Glomerular endothelial cell (primary cell): ENCODE measurements around the gene ZNF133. TPM values are rescaled to one million over a fixed set of nuclear protein-coding genes. Genes with fewer than 3 reads are reported as not detected.
A peak's percentile ranks its signal among the peaks of the same experiment; 100 is the strongest.
"Not testable (repeated sequence)": the region's sequence is repeated elsewhere in the genome, so short reads cannot be mapped to it uniquely, and the experiment has no call there.

Source experiments
- DNase-seq: peaks from one replicate; pipeline ENCODE4 v3.0.0-alpha.2; 2011; ENCODE audit warnings: low read depth, low spot score; ENCODE audit errors: extremely low read depth
- total RNA-seq: library from RNA; depleted of rRNA; stranded (reverse); fragments of >200 nt; gene quantifications from 2 replicates; pipeline ENCODE4 v1.2.3, GENCODE V29; 2015

The ZNF133 gene
- total RNA-seq, result 12.4 and 13.4 TPM in 2 replicates

- DNase-seq, result peak; percentile 79
Observed at GRCh38 chr20:18287915-18288748, at the start of gene ZNF133. Gene ZNF133 (plus strand): TSS chr20:18288527. CDS start chr20:18305687, 17,160 bp downstream.

DNA sequence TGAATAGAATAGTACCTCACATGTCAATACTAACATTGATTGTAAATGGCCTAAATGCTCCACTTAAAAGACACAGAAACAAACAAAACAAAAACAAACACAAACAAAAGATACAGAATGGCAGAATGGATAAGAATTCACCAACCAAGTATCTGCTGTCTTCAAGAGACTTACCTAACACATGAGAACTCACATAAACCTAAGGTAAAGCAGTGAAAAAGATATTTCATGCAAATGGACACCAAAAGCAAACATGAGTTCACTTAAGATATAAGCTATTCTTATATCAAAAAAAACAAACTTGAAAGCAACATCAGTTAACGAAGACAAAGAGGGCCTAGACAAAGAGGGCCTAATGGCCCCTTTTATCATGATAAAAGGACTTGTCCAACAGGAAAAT is 47.3 kb upstream of the ZNF133 start:
- DNase-seq, result no peak

DNA sequence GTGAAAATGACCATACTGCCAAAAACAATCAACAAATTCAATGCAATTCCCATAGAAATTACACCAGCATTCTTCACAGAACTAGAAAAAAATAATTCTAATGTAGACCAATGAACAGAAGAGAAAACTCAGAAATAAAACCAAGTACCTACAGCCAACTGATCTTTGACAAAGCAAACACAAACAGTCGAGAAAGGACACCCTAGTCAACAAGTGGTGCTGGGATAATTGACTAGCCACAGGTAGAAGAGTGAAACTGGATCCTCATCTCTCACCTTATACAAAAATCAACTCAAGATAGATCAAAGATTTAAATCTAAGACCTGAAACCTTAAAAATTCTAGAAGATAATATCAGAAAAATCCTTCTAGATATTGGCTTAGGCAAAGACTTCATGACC is 44.5 kb upstream of the ZNF133 start:
- DNase-seq, result no peak

DNA sequence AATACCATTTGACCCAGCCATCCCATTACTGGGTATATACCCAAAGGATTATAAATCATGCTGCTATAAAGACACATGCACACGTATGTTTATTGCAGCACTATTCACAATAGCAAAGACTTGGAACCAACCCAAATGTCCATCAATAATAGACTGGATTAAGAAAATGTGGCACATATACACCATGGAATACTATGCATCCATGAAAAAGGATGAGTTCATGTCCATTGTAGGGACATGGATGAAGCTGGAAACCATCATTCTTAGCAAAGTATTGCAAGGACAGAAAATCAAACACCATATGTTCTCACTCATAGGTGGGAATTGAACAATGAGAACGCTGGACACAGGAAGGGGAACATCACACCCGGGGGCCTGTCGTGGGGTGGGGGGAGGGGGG is 39.8 kb upstream of the ZNF133 start:
- DNase-seq, result not testable (repeated sequence)

GRCh38 chr20:18250217-18250616 is 38.1 kb upstream of the ZNF133 start:
- no peak for DNase-seq

DNA sequence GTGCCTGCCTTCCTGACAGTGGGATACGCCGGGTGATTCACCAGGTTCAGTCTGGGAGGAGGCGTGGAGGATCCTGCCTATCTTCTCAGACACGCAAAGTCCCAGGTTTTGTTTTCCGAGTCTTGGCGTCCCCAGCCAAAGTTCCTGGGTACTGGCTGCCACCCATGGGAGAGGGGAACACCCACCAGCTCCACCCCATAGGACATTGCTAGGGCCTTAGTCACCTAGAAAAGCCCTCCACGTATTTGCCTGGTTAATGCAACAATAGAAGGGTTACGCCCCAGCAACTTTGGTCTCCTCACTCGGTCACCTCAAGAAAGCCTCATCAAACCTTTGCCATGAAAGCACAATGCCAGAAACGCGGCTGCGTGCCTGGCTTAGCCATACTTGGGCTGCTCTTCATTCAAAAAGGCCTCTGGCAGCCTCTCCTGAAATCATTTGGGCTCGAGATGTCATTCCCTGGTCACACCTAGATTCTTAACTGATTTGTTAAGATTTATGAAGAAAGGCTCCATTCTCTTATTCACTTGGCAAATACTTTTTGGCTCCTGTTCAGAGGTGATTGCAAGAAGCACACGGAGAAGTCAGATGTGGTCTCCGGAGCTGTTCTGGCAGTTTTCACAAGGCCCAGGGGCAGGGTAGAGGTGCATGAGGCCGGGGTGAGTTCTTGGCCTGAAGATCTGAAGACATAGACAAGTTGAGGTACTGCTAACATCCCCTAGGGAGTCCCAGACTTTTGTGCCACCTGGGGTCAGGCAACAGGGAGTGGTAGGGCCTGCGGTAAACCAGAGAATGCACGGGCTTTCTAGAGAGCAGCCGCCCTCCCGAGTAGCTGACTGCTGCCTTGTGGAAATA is 35.5 kb upstream of the ZNF133 start:
- DNase-seq, result no peak

GRCh38 chr20:18254615-18255014 is 33.7 kb upstream of the ZNF133 start:
- no peak for DNase-seq

DNA sequence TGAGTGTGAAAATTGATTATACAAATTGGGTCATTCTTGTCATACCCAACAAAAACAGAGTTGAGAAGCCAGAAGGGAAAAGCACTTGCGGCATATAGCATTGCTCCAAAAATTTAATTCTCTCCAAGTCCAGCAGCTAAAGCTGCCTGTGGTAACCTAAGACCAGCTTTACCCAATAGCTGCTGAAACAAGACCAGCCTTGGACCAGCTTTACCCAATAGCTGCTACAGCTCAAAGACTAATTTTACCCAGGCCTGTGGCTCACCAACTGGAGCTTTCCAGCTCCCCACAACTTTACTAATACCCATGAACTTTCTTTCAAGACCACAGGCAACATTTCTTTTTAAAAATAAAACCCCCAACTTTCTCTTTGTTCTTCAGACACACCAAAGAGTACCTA is 32.8 kb upstream of the ZNF133 start:
- DNase-seq, result no peak

- DNase-seq, result no peak
Observed at GRCh38 chr20:18256440-18257090, 31.8 kb upstream of the ZNF133 start.

DNA sequence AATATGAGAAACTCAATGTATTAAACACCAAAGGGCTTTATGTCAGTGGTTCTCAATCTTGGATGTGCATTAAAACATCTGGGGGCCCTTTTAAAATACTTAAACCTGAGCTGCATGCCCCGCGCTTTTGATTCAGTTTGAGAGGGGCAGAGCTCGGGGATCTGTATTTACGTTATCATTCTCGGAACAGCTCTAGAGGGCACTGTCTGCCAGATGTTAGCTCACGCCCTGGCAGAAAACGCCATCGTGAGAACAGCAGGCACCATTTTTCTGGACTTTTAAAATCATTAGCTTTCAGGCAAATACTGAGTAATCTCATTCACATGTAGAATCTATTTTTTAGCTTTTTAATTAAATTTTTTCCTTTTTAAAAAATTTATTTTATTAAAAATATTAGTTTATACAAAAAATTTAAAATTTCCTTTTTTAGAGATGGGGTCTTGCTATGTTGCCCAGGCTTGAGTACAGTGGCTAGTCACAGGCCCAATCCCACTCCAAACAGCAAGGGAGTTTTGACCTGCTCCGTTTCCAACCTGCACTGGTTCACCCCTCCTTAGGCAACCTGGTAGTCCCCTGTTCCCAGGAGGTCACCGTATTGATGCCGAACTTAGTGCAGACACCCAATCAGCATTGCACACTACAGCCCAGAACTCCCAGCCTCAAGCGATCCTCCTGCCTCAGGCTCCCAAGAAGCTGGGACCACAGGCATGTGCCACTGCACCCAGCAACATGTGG is 30.0 kb upstream of the ZNF133 start:
- DNase-seq, result no peak

DNA sequence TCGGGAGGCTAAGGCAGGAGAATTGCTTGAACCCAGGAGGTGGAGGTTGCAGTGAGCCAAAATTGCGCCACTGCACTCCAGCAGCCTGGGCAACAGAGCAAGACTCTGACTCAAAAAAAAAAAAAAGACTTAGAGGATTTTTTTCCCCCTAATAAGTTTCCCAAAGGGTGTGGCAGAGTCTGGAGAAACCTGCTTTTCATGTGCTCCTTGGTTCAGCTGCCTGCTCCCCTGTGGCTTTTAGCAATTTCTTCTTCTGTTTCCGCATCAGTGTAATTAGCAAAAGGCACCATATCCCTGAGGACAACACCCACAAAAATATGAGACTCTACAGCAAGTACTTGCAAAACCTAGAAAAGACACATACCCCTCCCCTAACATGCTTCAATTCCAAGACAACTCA is 28.6 kb upstream of the ZNF133 start:
- DNase-seq, result no peak

DNA sequence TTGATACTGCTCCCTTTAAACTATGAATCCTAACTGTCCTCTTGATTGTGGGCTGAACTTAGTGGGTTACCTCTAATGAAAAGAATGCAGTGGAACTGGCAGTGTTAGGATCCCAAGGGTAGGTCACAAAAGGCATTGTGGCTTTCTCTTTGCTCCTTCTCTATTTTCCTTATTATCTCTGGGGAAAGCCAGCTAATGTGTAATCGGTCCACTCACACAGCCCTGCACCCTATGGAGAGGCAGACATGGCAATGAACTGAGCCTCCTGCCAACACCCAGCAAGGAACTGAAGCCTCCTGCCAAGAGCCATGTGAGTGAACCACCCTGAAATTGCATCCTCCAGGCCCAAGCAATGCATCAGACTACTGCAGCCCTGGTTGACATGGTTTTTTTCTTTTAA is 24.6 kb upstream of the ZNF133 start:
- no peak for DNase-seq

DNA sequence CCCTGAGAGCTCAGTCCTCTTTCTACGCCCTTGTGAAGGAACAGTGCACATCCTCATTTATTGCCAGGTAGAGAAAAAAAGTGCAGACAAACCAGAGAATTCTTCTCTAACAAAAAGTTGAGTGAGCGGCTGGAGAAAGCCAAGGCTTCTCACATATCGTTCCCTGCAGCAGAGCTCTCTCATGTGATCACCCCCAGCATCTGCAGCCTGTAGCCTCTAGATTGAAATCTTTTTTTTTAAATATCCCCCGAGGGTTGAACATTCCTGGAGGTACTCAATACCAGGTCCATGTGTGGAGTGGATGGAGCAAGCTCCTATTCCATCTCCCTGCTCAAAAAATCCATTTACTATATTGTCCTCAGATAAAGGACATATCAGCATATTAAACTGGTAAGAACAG is 22.9 kb upstream of the ZNF133 start:
- no peak for DNase-seq

DNA sequence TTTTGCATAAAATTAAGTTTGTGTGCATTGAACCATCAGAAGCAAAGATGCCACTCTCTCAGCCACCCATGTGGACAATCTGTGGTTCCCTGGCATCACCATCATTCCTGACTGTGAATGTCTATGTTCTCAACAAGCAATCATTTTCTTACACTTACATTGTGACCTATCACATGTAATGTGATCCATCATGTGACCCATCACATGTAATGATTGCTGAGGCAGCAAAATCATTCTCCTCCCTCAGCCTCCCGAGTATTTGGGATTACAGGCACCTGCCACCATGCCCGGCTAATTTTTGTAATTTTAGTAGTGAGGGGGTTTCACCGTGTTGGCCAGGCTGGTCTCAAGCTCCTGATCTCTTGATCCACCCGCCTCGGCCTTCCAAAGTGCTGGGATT is 22.0 kb upstream of the ZNF133 start:
- no peak for DNase-seq

GRCh38 chr20:18267815-18268214 is 20.5 kb upstream of the ZNF133 start:
- DNase-seq, result no peak

- DNase-seq, result no peak
Observed at GRCh38 chr20:18271160-18271559, 17.2 kb upstream of the ZNF133 start.

DNA sequence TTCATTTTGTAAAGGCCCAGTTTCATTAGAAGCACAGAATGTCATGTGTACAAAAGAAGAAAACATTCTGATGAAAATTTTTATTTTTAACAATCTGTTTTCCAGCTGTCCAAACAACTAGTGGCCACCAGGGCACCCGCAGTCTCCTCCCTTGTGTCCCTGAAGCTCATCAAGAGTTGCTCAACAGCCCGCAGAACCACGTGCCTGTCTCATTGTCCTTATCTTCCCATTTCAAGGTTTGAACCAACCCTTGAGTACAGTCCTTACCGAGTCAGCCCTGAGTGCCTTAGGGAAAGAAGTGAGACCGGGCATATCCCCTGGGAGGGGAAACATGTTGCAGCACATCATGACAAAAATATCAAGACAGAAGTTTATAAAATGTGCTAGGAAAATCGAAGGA is 15.9 kb upstream of the ZNF133 start:
- no peak for DNase-seq

DNA sequence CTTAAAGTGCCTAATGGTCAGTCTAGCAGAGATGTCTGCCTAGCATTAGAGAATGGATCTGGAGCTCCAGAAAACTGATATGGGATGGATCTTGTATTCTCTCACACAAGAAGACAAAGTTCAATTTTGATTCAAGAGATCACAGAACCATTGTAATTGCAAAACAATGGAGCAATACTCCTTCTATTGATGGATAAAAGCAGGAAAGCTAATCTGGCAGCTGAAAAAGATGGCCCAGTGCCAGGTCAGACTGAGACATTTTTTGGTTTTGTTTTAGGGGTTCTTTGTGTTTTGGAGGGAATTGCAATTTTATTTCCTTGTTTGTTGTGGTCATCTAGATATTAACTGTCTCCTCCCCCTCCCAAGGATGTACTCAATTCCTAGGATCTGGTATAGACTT is 14.6 kb upstream of the ZNF133 start:
- no peak for DNase-seq

DNA sequence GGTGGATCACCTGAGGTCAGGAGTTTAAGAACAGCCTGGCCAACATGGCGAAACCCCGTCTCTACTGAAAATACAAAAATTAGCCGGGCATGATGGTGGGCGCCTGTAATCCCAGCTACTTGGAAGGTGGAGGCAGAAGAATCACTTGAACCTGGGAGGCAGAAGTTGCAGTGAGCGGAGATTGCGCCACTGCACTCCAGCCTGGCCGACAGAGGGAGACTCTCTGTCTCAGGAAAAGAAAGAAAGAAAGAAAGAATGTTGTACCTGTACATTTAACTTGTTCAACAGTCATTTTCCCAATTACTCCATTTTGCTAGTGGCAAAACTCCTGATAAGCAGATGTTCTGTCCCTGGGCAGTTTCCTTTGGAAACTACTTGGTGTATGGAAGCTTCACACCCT is 12.4 kb upstream of the ZNF133 start:
- not testable (repeated sequence) for DNase-seq

- DNase-seq, result no peak
Observed at GRCh38 chr20:18276821-18277220, 11.5 kb upstream of the ZNF133 start.

DNA sequence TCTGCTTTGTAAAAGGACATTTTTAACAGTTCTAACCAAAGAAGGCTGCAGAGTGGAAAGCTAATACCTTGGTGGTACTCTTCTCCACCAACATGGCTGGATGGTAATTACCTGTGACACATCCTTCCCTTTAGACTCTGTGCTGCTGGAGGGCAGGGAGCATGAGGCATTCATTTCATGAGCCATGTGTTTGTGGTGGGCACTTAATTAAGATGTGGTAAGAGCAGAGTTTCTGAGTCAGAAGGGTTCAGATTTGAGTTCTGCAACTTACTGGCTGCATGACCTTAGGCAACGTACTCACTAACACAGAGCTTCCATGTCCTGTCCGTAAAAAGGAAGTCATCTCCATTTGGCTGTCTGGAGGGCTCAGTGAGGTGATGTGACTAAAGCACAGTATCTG is 9.1 kb upstream of the ZNF133 start:
- no peak for DNase-seq
